GM12878 (cell line): ENCODE measurements around the gene GRIFIN. TPM values are rescaled to one million over a fixed set of nuclear protein-coding genes. Genes with fewer than 3 reads are reported as not detected.

ENCODE experiments used
- ATAC-seq: fragments of 200-7000 bp; cut with Tn5 transposase; 3 replicates; pipeline ENCODE4 v1.9.1; 2020; ENCODE audit warnings: mild to moderate bottlenecking, moderate library complexity
- BruUV-seq: library from RNA; stranded (reverse); fragments of 400-500 nt; replicated peaks from 2 replicates; lab custom pipeline; 2021; lab: Mats Ljungman, UMichigan
- CTCF ChIA-PET: fragments of 300-600 bp; sonication (Branson Sonifier 250); formaldehyde crosslinking; extraction: SDS; loops from one replicate; lab custom pipeline; 2021; ENCODE audit warnings: inconsistent platforms; lab: Yijun Ruan, JAX
- POLR2A ChIA-PET: fragments of 350-600 bp; formaldehyde crosslinking; extraction: SDS; loops from one replicate; lab custom pipeline; 2021; ENCODE audit warnings: inconsistent platforms; lab: Charles Lee
- RAD21 ChIA-PET: fragments of 300-600 bp; sonication (Branson Sonifier 250); formaldehyde crosslinking; loops from one replicate; lab custom pipeline; 2023; ENCODE audit warnings: antibody characterized with exemption; ENCODE audit not compliant: unreplicated experiment; lab: Charles Lee
- SMC1A ChIA-PET: fragments of 300-600 bp; sonication (Branson Sonifier 250); formaldehyde crosslinking; loops from one replicate; lab custom pipeline; 2023; ENCODE audit not compliant: unreplicated experiment, uncharacterized antibody; lab: Charles Lee
- DNase-seq: peaks from one replicate; pipeline ENCODE4 v3.0.0-alpha.2; 2011; ENCODE audit warnings: low read depth, low spot score
- FAIRE-seq: peaks from 3 replicates; lab custom pipeline; 2011; peaks lifted over from hg19 to GRCh38; lab: Jason Lieb, UNC
- H2AFZ ChIP-seq: 2 replicates; pipeline ENCODE4 v1.6.0; 2011; ENCODE audit warnings: low read depth, low read length, control low read depth; ENCODE audit not compliant: control insufficient read depth
- H3K27ac ChIP-seq: 2 replicates; pipeline ENCODE4 v1.5.1; 2011; ENCODE audit warnings: control low read depth; ENCODE audit not compliant: control insufficient read depth, insufficient read depth
- H3K27me3 ChIP-seq, 2 experiments: replicated peaks in 1 of 2; 2 replicates each; pipeline versions ENCODE4 v1.6.0 to v1.6.1; 2011; ENCODE audit warnings: low read length in 1 of 2; ENCODE audit not compliant: control insufficient read depth in 2 of 2, insufficient read depth in 2 of 2
- H3K36me3 ChIP-seq, 2 experiments: 2 replicates each; pipeline ENCODE4 v1.5.1; 2011; ENCODE audit warnings: low read length in 1 of 2; ENCODE audit not compliant: control insufficient read depth in 2 of 2, insufficient read depth in 2 of 2
- H3K4me1 ChIP-seq: 2 replicates; pipeline ENCODE4 v1.6.1; 2011; ENCODE audit warnings: mild to moderate bottlenecking, low read length, moderate library complexity, mixed read lengths; ENCODE audit not compliant: control insufficient read depth, insufficient read depth
- H3K4me2 ChIP-seq: 2 replicates; pipeline ENCODE4 v1.6.0; 2011; ENCODE audit warnings: control low read depth; ENCODE audit not compliant: control insufficient read depth, insufficient read depth
- H3K4me3 ChIP-seq: fragments of 200-600 bp; sonication (generic); 2 replicates; pipeline ENCODE4 v1.5.1; 2016
- H3K79me2 ChIP-seq: 2 replicates; pipeline ENCODE4 v1.6.0; 2011; ENCODE audit warnings: low read length; ENCODE audit not compliant: control insufficient read depth, insufficient read depth
- H3K9ac ChIP-seq: 2 replicates; pipeline ENCODE4 v1.8.0; 2011; ENCODE audit warnings: low read length, control low read depth, mixed read lengths; ENCODE audit not compliant: control insufficient read depth, insufficient read depth
- H3K9me3 ChIP-seq: replicated peaks from 3 replicates; pipeline ENCODE4 v1.5.1; 2011; ENCODE audit warnings: mild to moderate bottlenecking, low read length; ENCODE audit not compliant: control insufficient read depth, insufficient read depth
- H4K20me1 ChIP-seq: 2 replicates; pipeline ENCODE4 v1.6.0; 2011; ENCODE audit not compliant: control insufficient read depth, insufficient read depth
- IKZF2 ChIP-seq, 2 experiments: fragments of 450-650 bp; IDR thresholded peaks; 2 replicates each; pipeline ENCODE4 v1.6.1; 2017; ENCODE audit warnings: mild to moderate bottlenecking in 2 of 2, moderate library complexity in 2 of 2
- KLF5 ChIP-seq: fragments of 450-650 bp; IDR thresholded peaks from 2 replicates; pipeline ENCODE4 v1.6.1; 2014; ENCODE audit warnings: mild to moderate bottlenecking; ENCODE audit not compliant: partially characterized antibody
- MXI1 ChIP-seq: fragments of 150-350 bp; IDR thresholded peaks from 2 replicates; pipeline ENCODE4 v1.6.1; 2011; ENCODE audit warnings: low read depth, mild to moderate bottlenecking, inconsistent platforms, low read length, improper control_type of control experiment
- NFIC ChIP-seq: IDR thresholded peaks from 2 replicates; pipeline ENCODE4 v1.6.1; 2012; ENCODE audit warnings: low read depth, mild to moderate bottlenecking, inconsistent platforms, low read length, moderate library complexity
- WGBS: methylation state at CpG from one replicate; pipeline ENCODE4 v1.1.6; 2016; ENCODE audit warnings: low lambda C conversion rate; ENCODE audit not compliant: insufficient replicate concordance, insufficient coverage; ENCODE audit errors: missing lambda C conversion rate; 5-methylcytosine and 5-hydroxymethylcytosine counted together
- in situ Hi-C: fragments of 300-500 bp; cut with MboI; formaldehyde crosslinking; loops from 9 replicates; pipeline ENCODE4 v1.14.3; 2018; ENCODE audit warnings: mixed read lengths
- intact Hi-C: fragments of 100-400 bp; cut with micrococcal nuclease; formaldehyde crosslinking; loops from one replicate; pipeline ENCODE4 v1.14.2; 2022; ENCODE audit not compliant: unreplicated experiment
- polyA plus RNA-seq, 11 experiments: library from polyadenylated mRNA; depleted of rRNA in 4 of 11; unstranded in 6 of 11; stranded (reverse) in 5 of 11; fragments of >200 nt; fragmentation: Nextera tagmentation in 4 of 11; fragmentation: Illumina TruSeq in 1 of 11; extraction: Ambion mirVana in 4 of 11; extraction: Trizol in 1 of 11; gene quantifications; 1 replicate in 1 of 11; 2 replicates in 10 of 11; pipeline versions ENCODE4 v1.2.1 to v1.2.3, GENCODE V29; 2011 to 2016; ENCODE audit warnings: inconsistent platforms in 2 of 11, missing spikeins in 2 of 11, low read depth in 1 of 11
- total RNA-seq, 4 experiments: library from RNA; depleted of rRNA in 3 of 4; stranded (reverse); fragments of >200 nt in 3 of 4; fragmentation: Illumina TruSeq in 1 of 4; extraction: Trizol in 1 of 4; gene quantifications; 2 replicates each; pipeline versions ENCODE4 v1.2.1 to v1.2.3, GENCODE V29; 2013 to 2021
- TF ChIP-seq, protein P1 (sequence below): fragments of 150-350 bp; IDR thresholded peaks from 2 replicates; pipeline ENCODE4 v1.6.1; 2016; ENCODE audit warnings: low read depth, low read length

Gene GRIFIN
- total and polyA plus RNA-seq, 10 of the 15 experiments (the other 5 are each of a cell fraction or from before 2014, with no cell fraction given), result not detected

DNA sequence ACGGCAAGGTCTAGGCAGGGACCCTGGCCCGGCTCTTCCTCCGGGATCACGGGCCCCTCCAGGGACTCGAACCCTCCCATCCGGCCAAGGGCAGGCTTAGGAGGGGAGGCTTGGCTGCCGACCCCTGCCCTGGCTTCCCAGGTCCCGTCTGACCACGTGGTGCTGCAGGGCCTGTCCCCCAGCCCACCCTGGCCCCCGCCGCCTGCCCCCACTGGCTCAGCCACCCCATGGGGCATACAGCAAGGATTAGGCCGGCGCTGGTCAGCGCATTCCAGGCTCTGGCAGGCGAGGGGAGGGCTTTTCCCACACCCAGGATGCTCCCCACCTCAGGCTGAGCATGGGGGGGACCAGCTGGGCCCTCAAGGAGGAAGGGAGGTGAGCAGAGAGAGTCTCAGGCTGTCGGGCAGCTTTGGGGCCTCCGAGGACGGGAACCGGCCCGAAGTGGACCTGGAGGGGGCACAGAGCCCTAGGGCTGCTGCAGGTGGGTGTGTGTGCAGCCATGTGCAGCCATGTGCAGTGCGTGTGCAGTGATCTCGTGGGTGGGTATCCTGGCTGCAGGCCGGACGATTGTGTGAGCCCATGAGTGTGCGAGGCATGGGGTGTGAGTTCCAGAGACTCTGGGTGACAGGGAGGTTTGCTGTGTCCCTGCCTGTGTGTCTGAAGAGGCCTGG lies 713 bp upstream of the GRIFIN start:
- H3K36me3 ChIP-seq, result no peaks in the 10 kb centered on the region
- ChIA-PET RAD21 (no interaction called here), POLR2A (no interaction called here), SMC1A (no interaction called here), CTCF (no interaction called here)
- H3K9ac ChIP-seq, result no peak overlapping the region
- no peaks in the 10 kb centered on the region for H3K9me3 ChIP-seq
- H3K4me3 ChIP-seq, result no peak overlapping the region
- no peak overlapping the region for H2AFZ ChIP-seq
- H4K20me1 ChIP-seq, result no peaks in the 10 kb centered on the region
- no peak overlapping the region for H3K4me2 ChIP-seq
- DNase-seq (no peak), FAIRE-seq (no peak), ATAC-seq (peak; percentile 14)
- intact Hi-C loops, result no loop called here
- no peaks in the 10 kb centered on the region for H3K27me3 ChIP-seq
- in situ Hi-C loops, result no loop called here
- H3K4me1 ChIP-seq, result no peaks in the 10 kb centered on the region
- TF ChIP-seq IKZF2 (IDR thresholded peaks at IDR 0.05), result no peak
- TF ChIP-seq, protein P1, sequence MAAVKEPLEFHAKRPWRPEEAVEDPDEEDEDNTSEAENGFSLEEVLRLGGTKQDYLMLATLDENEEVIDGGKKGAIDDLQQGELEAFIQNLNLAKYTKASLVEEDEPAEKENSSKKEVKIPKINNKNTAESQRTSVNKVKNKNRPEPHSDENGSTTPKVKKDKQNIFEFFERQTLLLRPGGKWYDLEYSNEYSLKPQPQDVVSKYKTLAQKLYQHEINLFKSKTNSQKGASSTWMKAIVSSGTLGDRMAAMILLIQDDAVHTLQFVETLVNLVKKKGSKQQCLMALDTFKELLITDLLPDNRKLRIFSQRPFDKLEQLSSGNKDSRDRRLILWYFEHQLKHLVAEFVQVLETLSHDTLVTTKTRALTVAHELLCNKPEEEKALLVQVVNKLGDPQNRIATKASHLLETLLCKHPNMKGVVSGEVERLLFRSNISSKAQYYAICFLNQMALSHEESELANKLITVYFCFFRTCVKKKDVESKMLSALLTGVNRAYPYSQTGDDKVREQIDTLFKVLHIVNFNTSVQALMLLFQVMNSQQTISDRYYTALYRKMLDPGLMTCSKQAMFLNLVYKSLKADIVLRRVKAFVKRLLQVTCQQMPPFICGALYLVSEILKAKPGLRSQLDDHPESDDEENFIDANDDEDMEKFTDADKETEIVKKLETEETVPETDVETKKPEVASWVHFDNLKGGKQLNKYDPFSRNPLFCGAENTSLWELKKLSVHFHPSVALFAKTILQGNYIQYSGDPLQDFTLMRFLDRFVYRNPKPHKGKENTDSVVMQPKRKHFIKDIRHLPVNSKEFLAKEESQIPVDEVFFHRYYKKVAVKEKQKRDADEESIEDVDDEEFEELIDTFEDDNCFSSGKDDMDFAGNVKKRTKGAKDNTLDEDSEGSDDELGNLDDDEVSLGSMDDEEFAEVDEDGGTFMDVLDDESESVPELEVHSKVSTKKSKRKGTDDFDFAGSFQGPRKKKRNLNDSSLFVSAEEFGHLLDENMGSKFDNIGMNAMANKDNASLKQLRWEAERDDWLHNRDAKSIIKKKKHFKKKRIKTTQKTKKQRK, result no peak
- TF ChIP-seq NFIC, result no peak
- no peak for TF ChIP-seq MXI1
- no peak for TF ChIP-seq KLF5
- 37% methylated on average over 25 of the region's 25 CpGs for WGBS
- no peaks in the 10 kb centered on the region for H3K79me2 ChIP-seq
- no TSS peak for BruUV-seq
- H3K27ac ChIP-seq, result no peak overlapping the region
